ENCODE results near the gene NELFCD. TPM values are rescaled to one million over a fixed set of nuclear protein-coding genes. Genes with fewer than 3 reads are reported as not detected.

NELFCD gene
- total RNA-seq, 4 donors from 2014 or later, result 54.2 to 72.9 (median 56.8) TPM

- H3K27ac ChIP-seq, result no peak overlapping the region
- TF ChIP-seq CTCF (IDR thresholded peaks at IDR 0.05), result no peak
- no peak for TF ChIP-seq POLR2A (IDR thresholded peaks at IDR 0.05)
- no peak overlapping the region for H3K4me3 ChIP-seq
- no peaks in the 10 kb centered on the region for H3K36me3 ChIP-seq
- H3K4me1 ChIP-seq, result no peaks in the 10 kb centered on the region
- 66 to 72% methylated on average over 14 of the region's 14 CpGs for WGBS, 2 donors
- no peak for DNase-seq (ENCODE audit: low spot score in 2 of 2)
- H3K27me3 ChIP-seq, result no peaks in the 10 kb centered on the region
- H3K9me3 ChIP-seq, result peaks cover 0 to 13% (median 0%) of the 10 kb centered on the region in 4 donors
These were observed 15.6 kb upstream of the NELFCD start for GRCh38 chr20:58965270-58966064.

- Histone ChIP-seq H3K4me1 (no peaks in the 10 kb centered on the region), H3K27ac (no peak overlapping the region), H3K9me3 (peaks cover 0 to 11% (median 0%) of the 10 kb centered on the region in 4 donors), H3K36me3 (no peaks in the 10 kb centered on the region), H3K27me3 (no peaks in the 10 kb centered on the region), H3K4me3 (no peak overlapping the region)
- no peak for DNase-seq (ENCODE audit: low spot score in 2 of 2)
- WGBS, 2 donors, result 82 to 85% methylated on average over 10 of the region's 10 CpGs
- TF ChIP-seq EP300 (IDR thresholded peaks at IDR 0.05) (no peak), POLR2A (IDR thresholded peaks at IDR 0.05) (no peak), CTCF (IDR thresholded peaks at IDR 0.05) (no peak)
These were observed 13.2 kb upstream of the NELFCD start for GRCh38 chr20:58967652-58968429.

- WGBS, 2 donors, result 60 to 92% methylated on average over 2 of the region's 2 CpGs
- H3K4me3 ChIP-seq, result no peak overlapping the region
- DNase-seq (ENCODE audit: low spot score in 2 of 2), result no peak
- H3K27ac ChIP-seq, result no peak overlapping the region
- H3K27me3 ChIP-seq, result no peaks in the 10 kb centered on the region
- no peaks in the 10 kb centered on the region for H3K36me3 ChIP-seq
- TF ChIP-seq POLR2A (IDR thresholded peaks at IDR 0.05) (no peak), EP300 (IDR thresholded peaks at IDR 0.05) (no peak), CTCF (IDR thresholded peaks at IDR 0.05) (no peak)
- peaks cover 0 to 11% (median 0%) of the 10 kb centered on the region in 4 donors for H3K9me3 ChIP-seq
- no peaks in the 10 kb centered on the region for H3K4me1 ChIP-seq
These were observed 11.6 kb upstream of the NELFCD start for GRCh38 chr20:58969439-58969838.

GRCh38 chr20:58970146-58970545 is 10.9 kb upstream of the NELFCD start:
- no peak for TF ChIP-seq CTCF (IDR thresholded peaks at IDR 0.05)
- TF ChIP-seq EP300 (IDR thresholded peaks at IDR 0.05), result no peak
- TF ChIP-seq POLR2A (IDR thresholded peaks at IDR 0.05), result no peak
- H3K27ac ChIP-seq, result no peak overlapping the region
- no peaks in the 10 kb centered on the region for H3K27me3 ChIP-seq
- H3K4me1 ChIP-seq, result no peaks in the 10 kb centered on the region
- peaks cover 0 to 18% (median 0%) of the 10 kb centered on the region in 4 donors for H3K9me3 ChIP-seq
- DNase-seq (ENCODE audit: low spot score in 2 of 2), result no peak
- no peak overlapping the region for H3K4me3 ChIP-seq
- 74 to 79% methylated on average over 1 of the region's 1 CpG for WGBS, 2 donors
- no peaks in the 10 kb centered on the region for H3K36me3 ChIP-seq

- no peak overlapping the region for H3K27ac ChIP-seq
- no peaks in the 10 kb centered on the region for H3K36me3 ChIP-seq
- no peaks in the 10 kb centered on the region for H3K4me1 ChIP-seq
- no peaks in the 10 kb centered on the region for H3K27me3 ChIP-seq
- DNase-seq (ENCODE audit: low spot score in 2 of 2), result no peak
- TF ChIP-seq POLR2A (IDR thresholded peaks at IDR 0.05), result no peak
- TF ChIP-seq CTCF (IDR thresholded peaks at IDR 0.05), result no peak
- TF ChIP-seq EP300 (IDR thresholded peaks at IDR 0.05), result no peak
- no peak overlapping the region for H3K4me3 ChIP-seq
- H3K9me3 ChIP-seq, result peaks cover 0 to 31% (median 0%) of the 10 kb centered on the region in 4 donors
- WGBS, 2 donors, result 76 to 79% methylated on average over 6 of the region's 6 CpGs
These were observed 9.6 kb upstream of the NELFCD start for GRCh38 chr20:58971429-58971828.

Data from tibial nerve (tissue), 4 donors.